ENCODE measurements around the gene PLPP3. TPM values are rescaled to one million over a fixed set of nuclear protein-coding genes. Genes with fewer than 3 reads are reported as not detected.

Gene PLPP3
- total and polyA plus RNA-seq, 3 experiments from 2014 or later, result 0.22 to 0.24 TPM; not detected in 1

Other genes starting within 250 kb of the PLPP3 start
- gene PRKAA2, start 65.8 kb upstream of the PLPP3 start, total RNA-seq, result not detected
- gene PRKAA2, start 65.8 kb upstream of the PLPP3 start, polyA plus RNA-seq, result not detected
- gene FYB2, start 239.8 kb upstream of the PLPP3 start, total RNA-seq, result not detected
- not detected for gene FYB2, start 239.8 kb upstream of the PLPP3 start, polyA plus RNA-seq

Measured in CD8-positive, alpha-beta memory T cell (primary cell).